Endometrium (tissue), 2 donors: ENCODE data around the gene YAP1.
"Not testable (repeated sequence)": the region's sequence is repeated elsewhere in the genome, so short reads cannot be mapped to it uniquely, and the experiment has no call there.

Experiments used
- FAIRE-seq: peaks from 2 replicates; lab custom pipeline; 2012; peaks lifted over from hg19 to GRCh38; lab: Jason Lieb, UNC
- donor health status: control.
- donor health status: control.

YAP1 gene

DNA sequence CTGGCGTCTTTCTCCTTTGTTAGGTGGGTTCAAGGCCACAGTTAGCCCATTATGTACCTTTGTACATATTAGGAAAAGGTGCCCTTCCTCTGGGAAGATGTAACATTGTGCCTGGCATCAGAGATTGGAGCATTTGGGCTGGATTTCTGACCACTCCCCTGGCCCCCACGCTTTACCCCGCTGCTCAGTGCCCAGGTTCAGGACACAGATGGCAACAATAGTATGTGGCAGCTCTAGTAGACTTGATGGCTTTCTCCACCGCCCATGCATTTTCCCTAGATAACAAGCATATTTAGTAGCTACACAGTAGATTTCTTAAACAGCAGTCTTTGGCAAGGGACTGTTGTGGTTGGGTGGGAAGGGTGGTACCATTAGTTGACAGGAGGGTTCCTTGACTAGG is 53.1 kb downstream of the YAP1 start:
- no peak for FAIRE-seq

DNA sequence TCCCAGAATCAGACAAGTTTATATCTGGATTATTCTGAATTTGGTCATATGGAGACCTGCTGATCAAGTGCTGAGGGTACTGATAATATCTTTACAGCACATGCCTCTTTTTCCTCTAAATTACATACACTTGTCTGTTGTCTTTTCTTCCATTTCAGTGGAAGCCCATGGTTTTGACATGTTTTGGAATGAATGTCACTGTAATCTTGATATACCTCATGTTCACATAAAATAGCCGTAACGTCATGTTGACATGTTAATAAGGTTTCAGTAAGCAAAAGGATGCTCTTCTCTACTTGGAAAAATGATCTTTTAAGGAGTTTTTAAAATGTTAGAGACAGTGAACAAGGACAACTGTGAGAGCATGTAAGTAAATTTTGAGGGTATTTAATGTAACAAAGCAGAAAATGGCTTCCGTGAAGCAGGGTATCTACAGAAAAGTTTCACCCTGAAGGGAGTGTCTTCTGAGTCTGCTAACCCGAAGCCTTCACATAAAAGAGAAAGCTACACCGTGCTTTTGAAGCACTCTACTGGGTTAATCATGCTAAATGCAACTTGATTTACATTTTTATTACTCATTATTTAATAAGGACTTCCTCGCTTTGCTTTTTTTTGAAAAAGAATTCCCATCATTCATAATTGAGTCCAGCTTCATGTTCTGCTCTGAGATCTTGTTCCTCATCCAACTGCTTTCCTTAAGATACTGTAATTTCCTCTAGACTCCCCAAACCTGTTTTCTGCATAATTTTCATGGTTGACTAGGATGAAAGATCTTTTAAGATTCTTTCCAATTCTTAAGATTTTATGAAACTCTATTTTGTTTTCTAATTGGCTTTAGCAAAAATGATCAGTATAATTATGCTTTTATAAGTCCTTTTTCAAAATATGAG is 56.2 kb downstream of the YAP1 start:
- FAIRE-seq: no peak

DNA sequence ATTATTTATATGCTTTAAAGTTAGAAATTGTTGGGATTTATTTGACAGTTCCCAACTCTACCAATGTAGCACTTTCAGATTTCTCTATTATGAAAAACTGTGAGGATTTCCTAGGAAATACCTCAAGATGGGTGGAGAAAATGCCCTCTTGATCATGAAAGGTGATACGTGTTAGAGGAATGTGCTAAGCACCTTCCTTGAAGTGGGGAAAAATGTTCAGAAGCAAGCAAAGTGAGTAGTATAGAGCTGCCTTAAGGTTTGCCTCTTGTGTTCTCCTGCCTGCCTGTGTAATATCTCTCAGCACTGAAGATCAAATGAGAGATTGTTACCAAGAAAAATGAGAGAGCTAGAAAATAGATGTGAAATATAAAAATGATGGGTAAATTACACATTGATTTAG is 58.2 kb downstream of the YAP1 start:
- no peak for FAIRE-seq

DNA sequence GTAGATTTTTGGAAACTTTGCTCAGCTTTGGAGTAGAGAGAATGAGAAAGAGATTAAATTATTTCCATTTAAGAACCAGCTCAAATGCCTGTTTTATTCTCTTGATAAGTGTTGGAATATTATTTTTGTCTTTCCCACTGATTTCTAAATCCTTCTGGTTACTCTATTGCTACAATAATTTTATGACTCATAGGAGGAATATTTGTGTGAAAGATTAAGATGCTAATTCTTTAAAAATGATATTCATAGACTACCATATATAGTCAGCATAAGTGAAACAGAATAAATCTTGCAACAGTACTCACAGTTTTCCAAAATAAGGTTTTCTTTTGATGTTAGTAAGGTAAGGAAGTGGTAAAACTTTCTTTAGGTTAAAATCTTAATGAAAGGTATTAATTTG is 60.9 kb downstream of the YAP1 start:
- FAIRE-seq: no peak

DNA sequence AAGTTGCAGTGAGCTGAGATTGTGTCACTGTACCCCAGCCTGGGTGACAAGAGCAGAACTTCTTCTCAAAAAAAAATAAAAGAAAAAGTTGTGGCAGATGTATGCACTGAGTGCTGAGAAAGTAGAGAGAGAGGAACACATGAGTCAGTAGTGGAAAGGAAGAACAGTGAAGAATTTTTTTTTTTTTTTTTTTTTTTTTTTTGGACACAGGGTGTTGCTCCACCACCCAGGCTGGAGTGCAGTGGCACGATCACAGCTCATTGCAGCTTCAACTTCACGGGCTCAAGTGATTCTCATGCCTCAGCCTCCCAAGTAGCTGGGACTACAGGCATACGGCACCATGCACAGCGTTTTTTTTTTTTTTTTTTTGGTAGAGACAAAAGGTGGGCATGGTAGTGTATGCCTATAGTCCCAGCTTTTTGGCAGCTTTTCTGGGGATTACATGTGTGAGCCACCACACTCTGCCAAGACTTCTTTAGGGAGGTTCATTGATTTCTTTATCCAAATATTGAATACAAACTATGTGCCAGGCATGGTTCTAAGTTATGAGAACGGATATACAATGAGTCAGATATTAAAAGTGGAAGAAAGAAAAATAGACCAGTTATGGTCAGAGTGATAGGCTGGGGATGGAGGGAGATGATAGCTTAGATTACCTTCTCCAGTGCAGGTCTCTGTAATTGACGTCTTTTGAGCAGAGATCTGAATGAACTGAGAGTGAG is 62.0 kb downstream of the YAP1 start:
- no peak for FAIRE-seq

DNA sequence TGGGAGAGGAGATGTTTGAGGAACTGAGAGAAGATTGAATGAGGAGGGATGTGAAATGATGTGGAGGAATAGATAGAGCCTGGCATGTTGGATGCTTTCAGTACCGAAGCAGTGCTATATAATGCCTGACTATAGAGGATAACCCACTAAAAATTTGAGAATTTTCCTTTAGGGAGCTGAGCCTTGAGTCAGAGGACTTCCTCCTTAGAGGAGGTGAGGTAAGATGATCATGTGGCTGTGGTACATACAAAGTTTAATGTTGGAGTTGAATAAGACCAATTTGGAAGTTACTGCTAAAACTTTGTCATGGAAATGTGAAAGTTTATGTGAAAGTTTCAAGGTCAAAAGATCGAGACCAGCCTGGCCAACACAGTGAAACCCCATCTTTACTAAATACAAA is 66.9 kb downstream of the YAP1 start:
- FAIRE-seq: no peak

DNA sequence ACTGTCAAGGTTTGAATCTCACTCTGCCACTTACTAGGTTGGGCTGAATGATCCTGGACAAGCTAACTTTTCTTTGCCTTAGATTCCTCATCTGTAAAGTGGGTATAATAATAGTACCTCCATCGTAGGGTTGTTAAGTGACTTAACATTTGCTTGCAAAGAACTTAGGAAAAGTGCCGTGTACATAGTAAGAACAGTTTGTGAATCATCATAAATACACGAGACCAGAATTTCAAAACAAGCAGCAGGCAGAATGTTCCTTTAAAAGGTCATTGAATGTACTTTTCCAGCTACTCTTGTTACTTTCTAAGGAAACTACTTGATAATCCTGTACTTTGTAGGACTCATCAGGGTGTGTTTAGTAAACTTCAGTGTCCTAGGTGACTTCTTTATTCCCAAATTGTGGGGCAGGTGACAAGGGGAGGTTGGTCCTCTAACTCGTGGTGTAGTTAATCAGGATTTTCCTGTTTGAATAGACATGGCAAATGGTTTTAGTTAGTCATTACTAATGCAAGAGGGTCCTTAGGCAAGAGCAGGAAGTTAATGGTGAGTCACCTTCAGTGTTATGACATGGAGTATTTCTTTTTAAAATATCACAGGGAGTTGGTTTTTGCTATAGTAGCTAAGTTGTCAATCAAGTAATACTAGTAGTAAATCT is 67.9 kb downstream of the YAP1 start:
- FAIRE-seq: no peak

DNA sequence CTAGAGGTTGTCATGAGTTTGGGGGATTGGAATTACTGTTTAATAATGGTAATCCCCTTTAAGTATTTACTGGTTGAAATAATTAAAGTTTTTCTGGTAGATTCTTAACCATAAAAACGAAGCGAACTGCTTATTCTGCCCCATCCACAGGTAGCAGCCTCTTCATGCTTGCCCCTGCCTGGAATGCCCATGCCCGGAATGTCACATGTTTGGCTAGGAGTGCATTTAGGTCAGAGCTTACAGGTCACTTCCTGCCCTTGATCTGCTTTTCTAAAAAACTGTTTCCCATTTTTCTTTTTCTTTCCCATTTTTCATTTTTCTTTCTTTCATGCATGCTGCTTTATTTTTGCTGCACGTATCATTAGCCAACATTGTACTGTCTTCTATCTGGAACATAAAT is 69.1 kb downstream of the YAP1 start:
- no peak for FAIRE-seq

DNA sequence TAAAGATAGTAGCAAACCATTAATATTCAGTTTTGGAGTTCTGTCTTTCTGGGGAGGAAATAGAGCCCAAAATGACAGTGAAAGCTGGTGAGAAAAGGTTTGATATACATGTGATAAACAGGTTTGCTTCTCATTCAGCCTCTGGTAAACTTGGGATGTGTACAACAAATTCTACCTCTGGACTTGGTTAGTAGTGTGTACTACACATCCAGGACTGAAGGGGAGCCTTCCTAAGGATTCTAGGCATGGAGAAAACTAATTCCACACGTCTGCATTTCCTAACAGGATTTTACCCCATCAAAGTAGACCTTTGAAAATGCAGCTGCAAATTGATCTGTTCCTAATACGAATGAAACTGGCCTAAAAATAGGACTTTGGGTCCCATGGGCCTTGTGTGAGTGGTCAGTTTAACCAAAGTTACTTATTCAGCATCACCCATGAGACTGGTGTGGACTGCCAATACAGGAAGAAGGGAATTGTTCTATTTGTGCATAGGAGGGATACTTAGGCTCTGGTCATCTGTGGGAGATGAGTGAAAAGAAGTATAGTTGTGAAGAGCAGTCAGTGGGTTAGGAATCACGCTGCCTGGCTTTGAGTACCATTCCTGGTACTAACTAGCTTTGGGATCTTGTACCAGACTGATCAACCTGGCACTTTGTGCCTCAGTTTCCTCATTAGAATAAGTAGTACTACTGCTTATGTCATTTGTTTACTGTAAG is 74.2 kb downstream of the YAP1 start:
- no peak for FAIRE-seq

DNA sequence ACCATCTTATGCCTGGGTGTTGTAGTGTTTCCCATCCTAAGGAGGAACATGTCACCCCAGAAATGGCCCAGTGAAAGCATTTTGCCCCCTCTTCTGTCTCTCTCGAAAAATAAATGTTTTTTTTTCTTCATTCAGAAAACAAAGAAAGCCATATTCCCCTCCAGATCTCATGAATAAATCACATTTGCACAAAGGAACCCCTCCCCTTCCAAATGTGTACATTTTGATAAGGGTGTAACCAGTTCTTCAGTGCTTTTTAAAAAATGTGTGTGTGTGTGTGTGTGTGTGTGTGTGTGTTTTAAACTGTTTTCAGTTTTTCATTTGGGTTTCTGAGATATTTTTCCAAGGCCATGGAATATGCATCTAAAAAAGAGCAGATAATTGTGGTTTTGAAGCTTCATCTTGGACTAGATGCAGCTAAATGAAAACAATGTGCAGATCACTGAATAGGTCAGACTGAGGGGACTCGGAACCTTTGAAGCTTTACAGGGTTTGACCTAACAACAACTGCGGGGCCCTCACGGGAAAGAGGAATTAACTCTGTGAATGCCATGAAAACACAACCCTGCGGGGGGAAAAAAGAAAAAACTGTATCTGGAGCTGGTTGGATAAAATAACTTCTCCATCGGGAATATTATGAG is 76.4 kb downstream of the YAP1 start:
- no peak for FAIRE-seq

DNA sequence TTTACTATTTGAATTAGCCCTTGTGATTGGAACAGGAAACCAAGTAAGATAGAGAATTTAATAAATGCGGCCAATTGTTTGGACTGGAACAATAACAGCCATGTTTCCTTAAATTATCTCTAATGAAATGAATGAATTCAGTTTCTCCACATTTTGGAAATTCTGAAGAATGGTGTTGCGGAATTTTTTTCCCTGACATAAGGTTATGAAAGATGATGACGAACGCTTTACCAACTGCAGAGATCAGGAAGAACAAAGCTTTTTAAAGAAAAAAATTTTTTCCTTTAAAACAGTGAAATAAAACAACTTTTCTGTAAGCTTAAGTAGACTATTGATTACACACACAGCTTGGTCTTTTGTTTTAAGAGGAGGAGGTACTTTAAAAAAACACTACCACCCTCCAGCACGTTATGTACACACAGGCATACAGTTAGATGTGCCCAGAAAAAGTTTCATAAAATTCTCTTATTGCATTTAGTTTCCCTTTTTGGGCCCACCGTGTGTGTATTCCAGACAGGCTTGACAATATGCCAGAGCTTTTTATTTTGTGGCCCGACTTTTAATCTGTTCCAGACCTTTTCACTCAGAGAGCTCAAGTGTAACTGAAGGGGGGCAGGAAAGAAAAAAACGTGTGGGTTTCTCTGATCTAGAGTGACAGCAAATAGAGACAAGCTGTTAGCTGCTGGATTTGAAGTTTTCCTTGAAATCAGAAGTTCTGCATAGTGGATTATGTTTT is 77.3 kb downstream of the YAP1 start:
- FAIRE-seq: no peak

DNA sequence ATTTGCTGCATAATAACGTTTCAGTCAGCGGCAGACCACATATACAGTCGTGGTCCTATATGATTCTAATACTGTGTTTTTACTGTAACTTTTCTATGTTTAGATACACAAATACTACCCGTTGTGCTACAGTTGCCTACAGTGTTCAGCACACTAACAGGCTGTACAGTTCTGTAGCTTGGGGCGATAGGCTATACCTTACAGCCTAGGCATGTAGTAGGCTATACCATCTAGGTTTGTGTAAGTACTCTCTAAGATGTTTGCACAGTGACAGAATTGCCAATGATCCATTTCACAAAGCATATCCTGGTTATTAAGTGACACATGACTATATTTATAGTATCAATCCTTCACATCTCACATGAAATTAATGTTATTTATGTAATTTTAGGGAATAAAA is 78.2 kb downstream of the YAP1 start:
- FAIRE-seq: no peak

DNA sequence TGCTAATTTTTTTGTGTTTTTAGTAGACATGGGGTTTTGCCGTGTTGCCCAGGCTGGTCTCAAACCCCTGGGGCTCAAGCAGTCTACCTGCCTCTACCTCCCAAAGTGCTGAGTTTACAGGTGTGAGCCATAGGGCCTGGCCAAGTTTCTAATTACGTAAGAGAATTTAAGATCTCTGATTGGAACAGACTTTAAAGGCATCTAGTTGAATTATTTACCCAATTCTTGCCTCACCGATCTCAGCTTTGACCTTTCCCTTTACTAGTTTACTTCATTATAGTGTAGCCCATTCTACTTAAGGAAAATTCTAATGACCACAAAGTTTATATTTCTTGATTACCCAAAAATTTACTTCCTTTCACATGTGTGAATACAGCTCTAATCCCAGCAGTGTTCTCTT is 81.6 kb downstream of the YAP1 start:
- FAIRE-seq: no peak

DNA sequence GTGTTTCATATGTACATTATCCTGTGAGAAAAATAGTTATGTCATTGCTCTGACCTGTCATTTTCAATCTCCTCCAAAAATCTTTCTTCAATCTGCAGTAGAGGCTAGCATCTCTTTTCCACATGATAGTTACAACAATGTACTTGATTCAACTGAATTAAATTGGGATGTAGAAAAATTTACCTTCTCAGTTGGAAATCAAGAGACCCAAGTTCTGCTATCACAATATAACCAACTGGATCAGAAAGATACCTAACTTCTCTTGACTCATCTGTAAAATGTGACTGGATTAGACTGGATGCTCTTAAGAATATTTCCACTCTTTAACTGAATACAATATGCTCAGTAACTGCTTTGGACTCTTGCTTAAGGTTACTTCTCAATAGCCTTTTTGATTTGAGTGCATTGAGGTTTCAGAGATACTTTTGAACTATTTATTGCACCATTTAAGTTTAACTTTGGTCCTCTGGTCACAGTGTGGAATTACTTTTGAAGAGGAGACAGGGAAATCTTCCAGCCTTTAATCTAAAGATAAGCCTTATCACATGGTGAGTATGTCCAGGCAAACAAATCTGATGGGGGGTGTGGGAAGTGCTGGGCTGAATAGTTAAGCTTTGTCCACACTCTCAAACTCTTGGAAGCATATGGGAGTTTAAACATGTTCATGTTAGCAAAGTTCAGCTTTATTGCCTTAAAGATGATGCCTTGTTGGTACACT is 82.3 kb downstream of the YAP1 start:
- no peak for FAIRE-seq

DNA sequence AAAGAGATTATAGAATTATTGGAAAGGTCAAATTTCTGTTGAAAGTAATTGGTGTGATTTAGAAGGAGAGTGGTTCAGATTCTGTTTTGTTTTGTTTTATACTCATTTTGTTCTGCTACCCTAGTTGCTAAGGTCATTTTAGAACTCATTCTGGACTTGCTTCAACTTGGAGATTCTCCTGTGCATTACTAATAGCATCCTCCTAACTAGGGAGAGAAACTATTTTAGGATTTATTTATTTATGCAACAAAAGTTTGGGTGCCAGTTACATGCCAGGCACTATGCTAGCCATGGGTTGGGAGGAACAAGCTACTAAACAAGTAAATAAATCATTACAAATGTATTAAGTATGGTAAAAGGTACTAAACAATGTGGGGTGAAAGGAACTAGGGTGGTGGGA is 84.0 kb downstream of the YAP1 start:
- FAIRE-seq: no peak

DNA sequence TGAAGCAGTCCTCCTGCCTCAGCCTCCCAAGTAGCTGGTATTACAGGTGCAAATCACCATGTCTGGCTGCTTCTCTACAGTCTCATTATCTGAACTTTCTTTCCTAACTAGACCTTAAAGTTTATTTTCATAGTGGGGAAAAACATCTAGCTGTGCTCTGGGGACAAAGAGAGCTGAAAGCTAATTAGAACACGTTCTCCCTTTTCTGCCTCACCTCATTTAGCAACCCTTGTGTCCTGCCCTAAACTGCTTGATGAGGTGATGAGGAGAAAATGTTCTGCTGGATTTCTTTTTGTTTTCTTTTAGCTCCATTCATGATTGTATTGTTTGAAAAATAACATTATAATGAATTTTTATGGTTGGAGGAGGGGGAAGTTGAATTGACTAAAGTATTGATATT is 84.7 kb downstream of the YAP1 start:
- FAIRE-seq: no peak

DNA sequence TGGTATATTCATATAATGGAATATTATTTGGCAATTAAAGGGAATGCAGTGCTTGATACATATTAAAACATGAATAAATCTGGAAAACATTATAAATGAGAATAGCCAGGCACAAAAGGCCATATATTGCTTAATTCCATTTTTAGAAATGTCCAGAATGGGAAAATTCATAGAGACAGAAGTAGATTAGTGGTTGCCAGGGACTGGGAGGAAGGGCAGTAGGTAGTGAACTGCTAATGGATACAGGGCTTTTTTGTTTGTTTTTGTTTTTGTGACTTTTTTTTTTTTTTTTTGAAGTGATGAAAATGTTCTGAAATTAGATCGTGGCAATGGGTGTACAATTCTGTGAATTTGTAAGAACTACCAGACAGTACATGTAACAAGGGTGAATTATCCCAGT is 86.1 kb downstream of the YAP1 start:
- no peak for FAIRE-seq

DNA sequence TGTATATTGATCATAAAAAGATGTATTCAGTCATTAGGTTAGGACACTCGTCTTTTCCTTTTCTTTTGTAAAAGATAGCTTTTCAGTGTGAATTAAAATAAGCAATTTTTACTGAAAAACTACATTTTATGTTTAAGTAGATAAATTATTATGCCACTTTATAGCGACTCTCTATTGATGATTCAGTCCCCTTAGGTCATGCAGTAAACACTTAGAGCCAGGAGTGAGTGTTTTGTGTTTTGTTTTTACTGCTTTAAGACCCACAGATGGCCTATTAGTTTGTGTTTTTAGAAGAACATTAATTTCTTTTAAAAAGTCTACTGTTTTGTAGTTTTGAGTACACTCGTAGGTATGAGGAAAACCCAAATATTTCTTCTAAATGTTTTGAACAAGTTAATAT is 86.6 kb downstream of the YAP1 start:
- peak; percentile 90 for FAIRE-seq

DNA sequence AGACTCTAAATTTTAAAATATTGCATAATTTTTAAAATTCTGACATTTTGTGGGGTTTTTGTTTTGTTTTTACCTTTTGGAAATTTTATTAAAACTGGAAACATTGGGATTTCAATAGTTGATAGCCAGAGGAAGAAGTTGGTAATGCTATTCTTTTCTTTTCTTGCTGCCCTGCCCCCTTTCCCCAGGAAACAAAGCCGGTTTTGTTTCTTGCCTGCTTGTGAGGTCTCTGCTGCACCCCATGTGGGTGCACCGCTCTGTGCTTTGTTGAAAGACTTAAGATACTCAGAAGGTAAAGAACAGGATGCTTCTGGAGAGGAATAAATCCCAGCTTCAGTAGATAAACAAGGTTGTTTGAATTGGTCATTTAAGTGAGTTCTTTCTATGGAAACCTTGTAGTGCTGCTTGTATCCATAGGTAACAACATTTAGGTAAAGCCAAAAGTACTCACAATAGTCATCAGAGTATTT is 87.5 kb downstream of the YAP1 start:
- FAIRE-seq: no peak

DNA sequence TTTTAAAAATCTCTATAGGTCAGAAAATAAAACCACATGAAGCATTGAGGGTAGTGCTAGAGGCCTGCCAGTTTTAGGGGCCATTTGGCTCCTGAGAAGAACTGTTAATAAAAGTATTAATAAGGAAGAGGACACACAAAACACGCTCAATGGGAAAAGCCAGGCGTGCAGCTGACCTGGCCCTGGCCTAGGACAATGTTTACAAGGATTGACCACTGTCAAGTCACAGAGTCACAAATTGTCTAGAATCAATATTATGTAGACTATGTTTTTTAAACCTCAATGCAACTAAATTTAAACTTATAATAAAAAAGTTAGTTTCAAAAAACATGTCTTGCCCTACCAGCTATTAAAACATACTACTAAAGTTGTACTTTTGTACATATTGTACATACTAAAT is 89.4 kb downstream of the YAP1 start:
- no peak for FAIRE-seq

DNA sequence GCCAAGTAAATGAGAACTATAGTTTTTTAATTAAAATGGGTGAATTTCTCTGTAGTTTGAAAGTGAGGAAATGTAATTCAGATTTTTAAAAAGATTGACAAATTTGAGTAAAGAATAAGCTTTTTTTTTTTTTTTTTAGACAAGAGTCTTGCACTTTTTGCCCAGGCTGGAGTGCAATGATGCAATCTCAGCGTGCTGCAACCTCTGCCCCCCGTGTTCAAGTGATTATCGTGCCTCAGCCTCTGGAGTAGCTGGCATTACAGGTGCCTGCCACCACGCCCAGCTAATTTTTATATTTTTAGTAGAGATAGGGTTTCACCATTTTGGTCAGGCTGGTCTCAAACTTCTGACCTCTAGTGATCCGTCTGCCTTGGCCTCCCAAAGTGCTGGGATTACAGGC is 90.1 kb downstream of the YAP1 start:
- FAIRE-seq: not testable (repeated sequence)
